GM21447 (cell line): ENCODE data around the gene NTNG1.

Experiments
- ATAC-seq: cut with Tn5 transposase; IDR thresholded peaks from one replicate; pipeline ENCODE4 v1.9.1; 2021; ENCODE audit not compliant: unreplicated experiment

NTNG1 gene

DNA sequence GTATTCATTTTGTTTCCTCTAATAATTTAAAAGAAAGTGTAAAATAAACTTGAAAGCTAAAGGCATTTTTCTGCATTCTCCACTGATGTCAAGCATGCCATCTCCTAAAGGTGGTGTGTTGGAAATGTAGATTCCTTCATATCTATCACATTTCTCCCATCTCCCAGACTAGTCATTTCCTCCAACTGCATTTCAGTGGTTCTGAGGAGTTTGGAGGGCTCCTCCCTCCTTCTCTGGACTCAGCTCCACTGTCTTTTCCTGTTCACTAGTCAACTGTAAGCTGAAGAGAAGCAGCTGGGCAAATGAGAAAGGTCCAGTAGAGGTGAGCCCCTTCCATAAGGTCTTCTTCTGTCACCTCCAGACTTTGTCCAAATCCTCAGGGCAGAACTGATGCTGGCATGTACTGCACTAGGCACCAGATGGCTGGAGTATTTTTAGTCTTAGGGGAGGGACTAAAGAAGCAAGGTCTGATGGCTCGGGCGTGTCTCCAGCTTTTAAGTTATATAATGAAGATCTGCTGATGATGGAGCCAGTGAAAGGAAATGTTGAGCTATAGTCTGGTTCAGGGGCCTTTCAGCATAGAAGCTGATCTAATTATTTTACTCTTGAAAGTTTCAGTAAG is 186.1 kb downstream of the NTNG1 start:
- no peak for ATAC-seq

DNA sequence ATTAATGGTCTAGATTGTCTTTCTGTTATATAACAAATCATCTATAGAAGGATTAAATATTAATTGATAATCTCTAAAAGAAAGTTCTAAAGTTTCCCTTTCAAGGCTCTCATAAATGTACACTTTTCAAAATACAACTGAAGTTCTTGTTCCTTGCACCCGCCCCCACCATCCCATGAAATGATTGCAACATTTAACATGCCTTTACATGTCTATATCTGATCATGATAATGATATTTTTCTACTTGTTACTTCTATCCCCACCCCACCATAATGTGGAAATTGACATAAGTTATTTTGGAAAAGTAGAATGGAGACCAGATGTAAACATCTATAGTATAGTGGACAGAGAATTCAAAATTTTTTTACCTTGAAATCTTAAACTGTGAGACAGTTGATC is 186.6 kb downstream of the NTNG1 start:
- ATAC-seq, result no peak

DNA sequence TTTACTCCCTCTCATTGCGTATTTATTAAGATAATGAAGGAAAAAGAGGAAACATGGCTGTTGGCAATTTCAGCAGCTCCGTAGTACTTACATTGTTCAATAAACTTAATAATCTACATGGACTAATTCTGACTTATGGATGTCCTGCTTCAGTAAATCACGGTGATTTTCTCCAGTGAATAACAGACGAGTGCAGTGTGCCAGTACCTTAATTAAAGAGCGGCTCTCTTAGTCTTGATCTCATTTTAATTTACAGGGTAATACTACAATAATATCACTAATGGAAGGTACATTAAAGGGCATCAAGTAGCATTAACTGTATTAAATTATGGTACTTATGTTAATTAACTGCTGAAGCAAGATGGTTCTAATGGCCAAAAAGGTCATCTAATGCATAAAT is 187.2 kb downstream of the NTNG1 start:
- ATAC-seq, result no peak

DNA sequence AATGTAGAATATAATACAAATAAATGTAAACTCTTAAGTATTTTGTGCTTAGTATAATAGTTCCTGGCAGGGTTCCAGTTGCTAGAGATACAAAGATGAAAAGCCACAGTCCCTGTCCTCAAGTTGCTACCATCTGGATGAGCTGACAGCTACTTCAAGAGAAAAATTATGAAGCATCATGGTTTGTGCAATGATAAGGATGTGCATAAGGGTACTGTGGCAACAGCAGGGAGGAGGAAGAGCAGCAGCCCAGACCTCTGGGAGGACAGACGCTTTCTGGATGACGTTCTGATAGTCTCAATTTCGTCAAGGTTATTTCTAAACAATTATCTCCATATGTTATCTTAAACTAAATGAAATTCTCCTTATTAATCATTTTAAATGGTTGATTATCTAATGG is 198.9 kb downstream of the NTNG1 start:
- no peak for ATAC-seq

GRCh38 chr1:107342316-107342715 is 201.5 kb downstream of the NTNG1 start:
- no peak for ATAC-seq

DNA sequence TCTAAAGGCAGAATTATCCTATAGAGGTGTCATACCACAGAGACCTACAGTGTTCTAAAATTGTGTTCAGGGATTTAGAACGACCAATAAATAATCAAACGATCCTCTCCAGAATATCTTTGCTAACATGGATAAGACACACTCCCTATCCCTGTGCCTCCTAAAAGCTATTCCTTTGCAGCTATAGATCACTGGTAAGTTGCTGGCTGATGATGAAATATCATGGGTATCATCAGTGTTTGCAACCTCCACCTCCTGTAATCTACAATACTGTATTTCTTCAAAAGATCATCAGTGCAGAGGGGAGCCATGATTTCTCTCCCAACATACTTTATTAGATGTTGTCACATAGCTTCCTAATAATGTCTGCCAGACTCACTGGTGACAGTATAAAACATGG is 201.9 kb downstream of the NTNG1 start:
- no peak for ATAC-seq

GRCh38 chr1:107343601-107344000 is 202.8 kb downstream of the NTNG1 start:
- ATAC-seq, result no peak

DNA sequence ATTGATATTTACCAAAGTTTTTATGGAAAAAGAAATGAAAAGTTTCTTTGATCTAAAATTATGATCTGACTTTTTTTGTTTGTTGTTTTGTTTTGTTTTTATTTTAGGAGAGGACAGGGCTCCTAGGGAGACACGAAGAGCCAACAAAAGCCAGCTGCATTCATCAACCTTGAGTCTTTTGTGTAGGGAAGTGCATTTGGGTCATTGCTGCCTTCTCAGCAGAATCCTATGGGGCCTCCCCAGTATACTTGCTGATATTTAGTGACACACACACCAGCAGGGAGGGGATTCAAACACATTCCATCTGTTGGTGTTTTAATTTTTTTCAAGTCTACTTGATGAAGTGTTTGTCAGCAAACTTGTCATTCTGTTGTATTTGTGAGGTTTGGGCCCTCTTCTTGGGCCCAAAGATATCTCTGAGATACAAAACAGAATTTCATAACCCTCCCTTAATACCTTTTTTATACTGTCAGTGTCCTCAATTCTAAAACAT is 203.5 kb downstream of the NTNG1 start:
- ATAC-seq, result no peak

DNA sequence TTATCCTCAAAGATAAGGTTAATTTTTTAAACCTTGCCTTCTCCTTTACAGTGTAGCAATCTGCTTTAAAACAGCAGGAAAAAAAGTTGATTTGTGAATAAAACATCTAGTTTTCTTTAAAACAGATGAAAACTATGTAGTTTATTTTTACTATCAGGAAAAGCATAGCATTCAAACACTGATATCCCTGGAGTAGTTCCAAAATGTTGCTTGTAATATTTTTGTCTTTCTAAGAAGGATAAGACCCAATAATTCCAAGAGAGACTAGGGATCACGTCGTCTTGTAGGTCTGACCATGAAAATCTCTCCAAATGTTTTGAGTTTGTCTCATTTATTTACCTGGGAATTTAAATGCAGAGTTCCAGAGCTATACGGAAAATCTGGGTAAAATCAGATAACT is 204.0 kb downstream of the NTNG1 start:
- ATAC-seq, result no peak

DNA sequence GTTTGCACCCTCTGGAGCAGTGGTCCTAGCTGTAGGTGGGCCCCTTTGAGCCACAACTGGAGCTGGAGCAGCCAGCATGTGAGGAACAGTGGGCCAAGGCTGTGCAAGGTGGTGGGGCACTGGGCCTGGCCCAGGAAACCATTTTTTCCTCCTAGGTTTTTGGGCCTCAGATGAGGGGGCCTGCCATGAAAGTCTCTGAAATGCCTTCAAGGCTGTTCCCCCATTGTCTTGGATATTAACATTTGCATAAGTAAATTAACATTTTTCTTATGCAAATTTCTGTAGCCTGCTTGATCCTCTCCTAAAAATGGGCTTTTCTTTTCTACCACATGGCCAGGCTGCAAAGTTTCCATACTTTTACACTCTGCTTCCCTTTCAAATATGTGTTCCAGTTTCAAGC is 212.0 kb downstream of the NTNG1 start:
- no peak for ATAC-seq

- no peak for ATAC-seq
These were observed 216.5 kb downstream of the NTNG1 start for GRCh38 chr1:107357376-107357775.

GRCh38 chr1:107358619-107359327 is 217.9 kb downstream of the NTNG1 start:
- no peak for ATAC-seq

DNA sequence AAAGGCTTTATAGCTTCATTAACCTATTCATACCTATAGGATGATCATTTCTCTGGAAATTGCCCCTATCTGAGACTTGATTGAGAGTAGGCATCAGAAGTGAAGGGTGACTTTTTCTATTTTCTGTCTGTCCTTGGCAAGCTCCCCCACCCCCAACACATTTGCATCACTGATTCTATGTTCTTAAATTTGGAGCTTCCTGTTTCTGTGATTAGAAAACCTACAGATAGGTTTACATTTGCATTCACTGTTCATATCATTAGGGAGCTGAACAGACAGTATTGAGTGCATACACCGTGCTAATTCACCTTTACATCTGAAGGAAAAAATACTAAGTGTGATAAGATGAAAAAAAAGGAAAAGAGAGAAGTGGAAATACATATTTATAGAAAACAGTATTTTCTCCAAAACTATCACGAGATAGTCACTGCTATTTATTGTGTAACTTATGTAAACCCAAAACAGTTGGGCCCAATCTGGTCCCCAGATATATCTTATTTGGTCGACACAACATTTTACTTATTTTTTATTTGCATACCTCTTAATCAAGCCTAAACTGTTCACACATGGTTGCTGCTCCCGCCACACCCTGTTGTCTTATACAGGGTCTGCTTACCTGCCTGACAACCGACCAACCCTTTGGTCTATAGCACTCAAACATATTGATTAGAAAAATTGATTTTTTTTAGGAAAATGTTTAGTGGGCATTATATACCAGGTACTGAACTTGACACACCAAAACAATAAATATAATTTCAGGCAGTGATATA is 218.8 kb downstream of the NTNG1 start:
- no peak for ATAC-seq

GRCh38 chr1:107362468-107363140 is 221.8 kb downstream of the NTNG1 start:
- peak; percentile 57 for ATAC-seq

GRCh38 chr1:107363154-107363553 is 222.3 kb downstream of the NTNG1 start:
- ATAC-seq, result no peak

DNA sequence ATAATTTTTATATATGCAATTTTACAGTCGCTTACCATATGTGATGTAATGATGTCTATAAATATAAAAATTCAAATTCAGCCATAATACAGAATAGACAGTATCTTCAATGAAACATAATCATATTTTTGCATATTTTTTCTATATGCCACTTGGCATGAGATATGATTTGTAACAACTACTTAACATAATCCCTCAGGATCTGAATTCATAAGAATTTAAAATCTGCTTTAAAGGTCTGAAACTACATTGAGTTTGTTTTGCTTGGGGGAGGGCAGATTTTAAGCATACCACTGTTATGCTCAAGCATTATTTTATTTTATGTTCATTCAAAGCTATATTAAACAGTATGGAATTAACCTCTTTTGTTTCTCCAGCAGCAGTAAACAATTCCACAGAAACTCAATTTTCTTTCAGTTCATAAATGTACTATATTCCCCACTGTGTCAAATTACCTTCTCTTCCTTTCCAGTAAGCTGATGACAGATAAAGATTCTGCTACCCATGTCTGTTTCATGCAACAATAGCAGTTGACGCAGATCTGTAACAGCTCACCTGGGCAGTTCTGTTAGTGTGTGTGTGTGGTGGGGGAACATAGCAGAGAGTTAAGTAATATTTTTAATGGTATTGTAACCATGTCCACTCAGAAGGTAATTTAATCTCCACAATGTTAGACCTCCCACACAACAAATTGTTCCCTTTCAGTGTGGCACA is 224.8 kb downstream of the NTNG1 start:
- ATAC-seq, result no peak

- ATAC-seq, result no peak
These were observed 237.6 kb downstream of the NTNG1 start for GRCh38 chr1:107378426-107378825.

GRCh38 chr1:107378866-107379265 is 238.0 kb downstream of the NTNG1 start:
- no peak for ATAC-seq

DNA sequence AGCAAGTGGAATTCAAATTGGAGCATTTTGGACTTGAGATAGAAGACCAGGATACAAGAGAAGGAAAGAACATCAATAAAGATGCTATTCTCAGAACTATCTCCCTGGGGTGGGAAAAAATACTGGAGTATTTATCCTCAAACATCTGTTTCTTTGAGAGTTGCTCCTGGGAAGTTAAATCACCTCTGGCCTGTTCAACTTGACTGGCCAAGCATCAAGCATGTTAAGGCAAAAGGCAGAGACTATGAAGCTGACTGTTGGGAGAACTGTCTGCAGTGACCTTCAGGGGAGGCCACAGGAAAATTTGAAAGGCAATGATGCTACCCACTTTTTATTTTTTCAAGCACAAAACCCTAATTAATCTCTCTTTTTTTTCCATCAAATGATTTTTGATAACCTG is 239.0 kb downstream of the NTNG1 start:
- ATAC-seq, result no peak

- no peak for ATAC-seq
These were observed 248.9 kb downstream of the NTNG1 start for GRCh38 chr1:107389410-107390396.
